Measurements from ENCODE around the gene PKP3.

GRCh38 chr11:409600-410483 is 15.8 kb downstream of the PKP3 start:
- no peak for TF ChIP-seq CTCF (IDR thresholded peaks at IDR 0.05)
- no peak for TF ChIP-seq POLR2A (IDR thresholded peaks at IDR 0.05)
- TF ChIP-seq EP300 (IDR thresholded peaks at IDR 0.05): no peak
